ENCODE measurements around the gene LGMN. TPM values are rescaled to one million over a fixed set of nuclear protein-coding genes. Genes with fewer than 3 reads are reported as not detected.

The LGMN gene
- total and polyA plus RNA-seq, 2 of the 13 experiments (the other 11 are each of a cell fraction or from before 2014, with no cell fraction given): 28.9 to 76.4 TPM

DNA sequence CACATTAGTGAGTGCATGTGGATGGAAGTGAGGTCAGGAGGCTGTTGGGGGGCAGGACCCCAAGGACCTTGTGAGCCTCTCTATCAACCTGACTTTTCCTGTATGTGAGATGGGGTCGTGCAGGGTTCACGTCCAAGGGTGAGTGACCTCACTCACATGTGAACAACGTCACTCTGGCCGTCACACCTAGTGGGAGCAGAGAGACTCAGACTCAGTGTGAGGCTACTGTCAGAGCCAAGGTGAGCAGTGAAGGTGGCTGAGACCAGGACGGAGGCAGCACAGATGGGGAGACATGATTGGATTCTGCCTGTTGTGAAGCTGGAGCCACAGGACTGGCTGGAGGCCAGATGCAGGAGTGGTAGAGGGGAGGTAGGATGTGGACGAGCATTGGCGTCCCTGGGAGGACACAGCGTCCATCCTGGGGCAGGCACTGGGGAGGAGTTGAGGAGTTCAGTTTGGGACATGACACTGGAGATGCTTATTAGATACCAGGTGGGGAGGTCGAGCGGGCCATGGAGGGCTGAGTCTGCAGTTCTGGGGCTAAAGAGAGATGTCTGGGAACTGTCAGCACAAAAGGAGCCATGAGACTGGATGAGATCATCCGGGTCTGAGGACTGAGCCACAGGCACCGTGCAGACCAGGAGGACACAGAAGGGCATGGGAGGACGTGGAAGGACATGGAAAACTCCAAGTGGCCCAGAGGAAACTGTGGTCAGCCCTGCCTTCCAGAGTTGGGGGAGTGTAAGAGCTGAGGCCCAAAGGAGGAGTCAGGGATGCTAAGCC, 92.8 kb downstream of the LGMN start (continued):
- TF ChIP-seq, protein P1, sequence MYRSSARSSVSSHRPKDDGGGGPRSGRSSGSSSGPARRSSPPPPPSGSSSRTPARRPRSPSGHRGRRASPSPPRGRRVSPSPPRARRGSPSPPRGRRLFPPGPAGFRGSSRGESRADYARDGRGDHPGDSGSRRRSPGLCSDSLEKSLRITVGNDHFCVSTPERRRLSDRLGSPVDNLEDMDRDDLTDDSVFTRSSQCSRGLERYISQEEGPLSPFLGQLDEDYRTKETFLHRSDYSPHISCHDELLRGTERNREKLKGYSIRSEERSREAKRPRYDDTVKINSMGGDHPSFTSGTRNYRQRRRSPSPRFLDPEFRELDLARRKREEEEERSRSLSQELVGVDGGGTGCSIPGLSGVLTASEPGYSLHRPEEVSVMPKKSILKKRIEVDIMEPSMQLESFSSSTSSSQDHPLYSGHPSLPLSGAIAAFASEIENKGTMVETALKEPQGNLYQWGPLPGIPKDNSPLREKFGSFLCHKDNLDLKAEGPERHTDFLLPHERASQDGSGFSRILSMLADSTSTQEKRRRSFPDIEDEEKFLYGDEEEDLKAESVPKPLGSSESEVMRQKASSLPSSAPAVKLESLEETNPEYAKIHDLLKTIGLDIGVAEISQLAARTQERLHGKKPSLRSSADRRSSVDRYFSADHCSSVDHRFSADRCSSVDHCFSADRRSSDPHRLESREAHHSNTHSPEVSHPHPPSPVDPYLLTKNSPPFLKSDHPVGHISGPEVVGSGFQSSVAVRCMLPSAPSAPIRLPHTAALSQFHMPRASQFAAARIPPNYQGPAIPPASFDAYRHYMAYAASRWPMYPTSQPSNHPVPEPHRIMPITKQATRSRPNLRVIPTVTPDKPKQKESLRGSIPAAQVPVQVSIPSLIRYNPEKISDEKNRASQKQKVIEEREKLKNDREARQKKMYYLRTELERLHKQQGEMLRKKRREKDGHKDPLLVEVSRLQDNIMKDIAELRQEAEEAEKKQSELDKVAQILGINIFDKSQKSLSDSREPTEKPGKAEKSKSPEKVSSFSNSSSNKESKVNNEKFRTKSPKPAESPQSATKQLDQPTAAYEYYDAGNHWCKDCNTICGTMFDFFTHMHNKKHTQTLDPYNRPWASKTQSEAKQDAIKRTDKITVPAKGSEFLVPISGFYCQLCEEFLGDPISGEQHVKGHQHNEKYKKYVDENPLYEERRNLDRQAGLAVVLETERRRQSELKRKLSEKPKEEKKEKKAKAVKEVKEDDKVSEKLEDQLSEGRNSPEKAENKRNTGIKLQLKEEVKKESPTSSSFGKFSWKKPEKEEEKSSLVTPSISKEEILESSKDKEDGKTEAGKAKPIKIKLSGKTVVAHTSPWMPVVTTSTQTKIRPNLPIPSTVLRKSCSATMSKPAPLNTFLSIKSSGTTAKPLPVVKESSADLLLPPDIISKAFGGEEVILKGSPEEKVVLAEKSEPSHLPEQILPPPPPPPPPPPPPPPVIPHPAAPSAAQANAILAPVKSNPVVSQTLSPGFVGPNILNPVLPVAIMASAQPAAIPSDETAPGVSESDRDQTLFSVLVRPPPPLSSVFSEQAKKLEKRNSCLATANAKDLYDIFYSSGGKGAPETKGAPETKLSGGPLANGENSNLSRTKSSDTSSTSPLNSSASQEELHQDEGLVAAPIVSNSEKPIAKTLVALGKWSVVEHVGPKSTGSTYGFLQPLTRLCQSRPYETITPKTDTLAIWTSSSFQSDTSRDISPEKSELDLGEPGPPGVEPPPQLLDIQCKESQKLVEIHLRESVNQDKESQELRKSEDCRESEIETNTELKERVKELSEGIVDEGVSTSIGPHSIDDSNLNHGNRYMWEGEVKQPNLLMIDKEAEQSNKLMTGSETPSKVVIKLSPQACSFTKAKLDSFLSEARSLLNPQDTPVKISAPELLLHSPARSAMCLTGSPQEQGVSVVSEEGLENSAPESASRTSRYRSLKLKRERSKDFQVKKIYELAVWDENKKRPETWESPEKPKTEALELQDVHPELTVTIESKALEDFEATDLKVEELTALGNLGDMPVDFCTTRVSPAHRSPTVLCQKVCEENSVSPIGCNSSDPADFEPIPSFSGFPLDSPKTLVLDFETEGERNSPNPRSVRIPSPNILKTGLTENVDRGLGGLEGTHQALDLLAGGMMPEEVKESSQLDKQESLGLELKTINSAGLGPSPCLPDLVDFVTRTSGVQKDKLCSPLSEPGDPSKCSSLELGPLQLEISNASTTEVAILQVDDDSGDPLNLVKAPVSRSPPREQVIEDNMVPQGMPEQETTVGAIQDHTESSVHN (CRISPR knock-in tag; IDR thresholded peaks at IDR 0.05): no peak
- TF ChIP-seq, protein P2, sequence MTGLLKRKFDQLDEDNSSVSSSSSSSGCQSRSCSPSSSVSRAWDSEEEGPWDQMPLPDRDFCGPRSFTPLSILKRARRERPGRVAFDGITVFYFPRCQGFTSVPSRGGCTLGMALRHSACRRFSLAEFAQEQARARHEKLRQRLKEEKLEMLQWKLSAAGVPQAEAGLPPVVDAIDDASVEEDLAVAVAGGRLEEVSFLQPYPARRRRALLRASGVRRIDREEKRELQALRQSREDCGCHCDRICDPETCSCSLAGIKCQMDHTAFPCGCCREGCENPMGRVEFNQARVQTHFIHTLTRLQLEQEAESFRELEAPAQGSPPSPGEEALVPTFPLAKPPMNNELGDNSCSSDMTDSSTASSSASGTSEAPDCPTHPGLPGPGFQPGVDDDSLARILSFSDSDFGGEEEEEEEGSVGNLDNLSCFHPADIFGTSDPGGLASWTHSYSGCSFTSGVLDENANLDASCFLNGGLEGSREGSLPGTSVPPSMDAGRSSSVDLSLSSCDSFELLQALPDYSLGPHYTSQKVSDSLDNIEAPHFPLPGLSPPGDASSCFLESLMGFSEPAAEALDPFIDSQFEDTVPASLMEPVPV (CRISPR knock-in tag; IDR thresholded peaks at IDR 0.05): no peak
- no peak for TF ChIP-seq SIX1 (CRISPR knock-in tag; IDR thresholded peaks at IDR 0.05; ENCODE audit: borderline replicate concordance)
- no peak for TF ChIP-seq TOPORS (CRISPR knock-in tag; IDR thresholded peaks at IDR 0.05)
- no peak for TF ChIP-seq ZNF367 (CRISPR knock-in tag; IDR thresholded peaks at IDR 0.05; ENCODE audit: borderline replicate concordance)
- no peak for TF ChIP-seq TSC22D2 (CRISPR knock-in tag; IDR thresholded peaks at IDR 0.05; ENCODE audit: borderline replicate concordance)
- no peak for TF ChIP-seq ZSCAN12 (CRISPR knock-in tag; IDR thresholded peaks at IDR 0.05)
- TF ChIP-seq, protein P3, sequence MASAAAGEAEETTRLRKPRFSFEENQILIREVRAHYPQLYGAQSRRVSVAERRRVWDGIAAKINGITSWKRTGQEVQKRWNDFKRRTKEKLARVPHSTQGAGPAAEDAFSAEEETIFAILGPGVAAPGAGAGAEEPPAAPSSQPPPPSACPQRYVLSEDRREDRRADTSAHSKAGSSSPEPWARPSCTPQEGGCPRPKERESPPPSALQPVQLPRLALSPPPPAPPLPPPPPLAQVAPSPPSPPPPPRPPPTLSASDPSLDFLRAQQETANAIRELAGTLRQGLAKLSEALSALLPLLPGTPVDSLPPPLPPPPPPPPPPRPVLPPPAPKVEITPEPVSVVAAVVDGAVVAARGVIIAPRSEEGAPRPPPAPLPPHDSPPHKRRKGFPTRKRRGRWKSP (CRISPR knock-in tag; IDR thresholded peaks at IDR 0.05): no peak
- TF ChIP-seq WIZ (CRISPR knock-in tag; IDR thresholded peaks at IDR 0.05): no peak
- no peak for TF ChIP-seq SMAD1 (CRISPR knock-in tag; IDR thresholded peaks at IDR 0.05; ENCODE audit: borderline replicate concordance, low read depth)
- TF ChIP-seq, protein P4, sequence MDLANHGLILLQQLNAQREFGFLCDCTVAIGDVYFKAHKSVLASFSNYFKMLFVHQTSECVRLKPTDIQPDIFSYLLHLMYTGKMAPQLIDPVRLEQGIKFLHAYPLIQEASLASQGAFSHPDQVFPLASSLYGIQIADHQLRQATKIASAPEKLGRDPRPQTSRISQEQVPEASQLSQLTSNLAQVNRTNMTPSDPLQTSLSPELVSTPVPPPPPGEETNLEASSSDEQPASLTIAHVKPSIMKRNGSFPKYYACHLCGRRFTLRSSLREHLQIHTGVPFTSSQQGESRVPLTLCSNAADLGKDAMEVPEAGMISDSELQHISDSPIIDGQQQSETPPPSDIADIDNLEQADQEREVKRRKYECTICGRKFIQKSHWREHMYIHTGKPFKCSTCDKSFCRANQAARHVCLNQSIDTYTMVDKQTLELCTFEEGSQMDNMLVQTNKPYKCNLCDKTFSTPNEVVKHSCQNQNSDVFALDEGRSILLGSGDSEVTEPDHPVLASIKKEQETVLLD (CRISPR knock-in tag; IDR thresholded peaks at IDR 0.05; ENCODE audit: low read depth): no peak
- TF ChIP-seq ZNF317 (CRISPR knock-in tag; IDR thresholded peaks at IDR 0.05): no peak
- no peak for TF ChIP-seq HHEX (CRISPR knock-in tag; IDR thresholded peaks at IDR 0.05)
